SK-N-SH (cell line): ENCODE results near the gene RFPL1.

Experiments used
- CTCF ChIP-seq: fragments of 200-600 bp; sonication (generic); IDR thresholded peaks from 2 replicates; pipeline ENCODE4 v1.6.1; 2017; ENCODE audit warnings: antibody characterized with exemption, mild to moderate bottlenecking, moderate library complexity
- MXI1 ChIP-seq: IDR thresholded peaks from 2 replicates; pipeline ENCODE4 v1.6.1; 2012; ENCODE audit warnings: mild to moderate bottlenecking, low read depth, low read length, improper control_type of control experiment
- POLR2AphosphoS5 ChIP-seq: IDR thresholded peaks from 2 replicates; pipeline ENCODE4 v1.6.1; 2012; ENCODE audit warnings: low read depth, low read length
- REST ChIP-seq: IDR thresholded peaks from 2 replicates; pipeline ENCODE4 v1.6.1; 2012; ENCODE audit warnings: mild to moderate bottlenecking, low read depth, low read length, moderate library complexity

- TF ChIP-seq CTCF (no peak), REST (no peak), POLR2AphosphoS5 (no peak), MXI1 (no peak)
Observed at GRCh38 chr22:29473001-29473400, 34.6 kb downstream of the RFPL1 start.
